ENCODE measurements around the gene LTO1.

Gene LTO1

DNA sequence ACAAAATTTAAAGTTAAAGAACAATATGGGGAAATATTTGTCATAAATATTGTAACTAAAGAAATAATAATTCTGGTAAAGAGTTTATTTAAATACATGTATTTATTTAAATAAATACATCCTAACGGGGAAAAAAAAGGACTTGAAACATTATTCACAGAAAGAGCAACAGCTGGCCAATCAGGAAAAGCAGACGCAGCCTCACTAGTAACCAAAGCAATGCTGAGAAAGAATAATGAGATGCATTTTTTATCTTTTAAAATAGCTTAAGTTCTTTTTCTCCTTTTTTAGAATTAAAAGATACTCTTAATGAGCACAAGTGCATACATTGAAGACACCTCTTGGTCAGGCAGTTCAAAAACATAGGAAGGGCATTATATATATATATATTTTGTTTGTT is 2.6 kb upstream of the LTO1 start:
- DNase-seq (ENCODE audit: low spot score) = no peak

DNA sequence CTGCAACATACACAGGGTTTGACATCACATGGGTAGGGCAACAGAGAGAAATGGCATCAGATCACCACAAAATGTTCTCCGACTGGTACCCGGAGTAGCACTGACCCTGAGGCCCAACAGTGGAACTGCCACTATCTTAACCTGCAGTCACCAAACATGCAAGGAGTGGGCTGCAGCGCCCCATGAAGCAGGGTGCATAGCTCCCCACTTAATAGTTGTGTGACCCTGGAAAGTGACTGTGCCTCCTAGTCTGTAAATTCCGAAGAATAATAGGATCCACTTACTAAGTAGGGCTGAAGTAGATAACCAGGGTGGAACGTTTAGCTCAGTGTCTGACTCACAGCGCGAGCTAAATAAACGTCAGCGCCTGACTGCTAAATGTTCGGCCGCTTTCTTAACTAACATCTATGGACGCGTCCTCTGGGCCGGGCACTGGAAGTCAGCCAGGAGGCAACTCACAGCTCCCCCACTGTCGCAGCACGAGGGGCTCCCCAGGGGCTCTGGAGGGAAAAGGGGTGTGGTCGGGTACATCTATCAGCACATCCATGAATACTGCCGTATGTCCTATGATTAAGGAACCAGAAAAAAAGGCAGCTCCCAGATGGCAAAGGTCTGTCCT is 777 bp downstream of the LTO1 start:
- DNase-seq (ENCODE audit: low spot score) = peak; percentile 55

DNA sequence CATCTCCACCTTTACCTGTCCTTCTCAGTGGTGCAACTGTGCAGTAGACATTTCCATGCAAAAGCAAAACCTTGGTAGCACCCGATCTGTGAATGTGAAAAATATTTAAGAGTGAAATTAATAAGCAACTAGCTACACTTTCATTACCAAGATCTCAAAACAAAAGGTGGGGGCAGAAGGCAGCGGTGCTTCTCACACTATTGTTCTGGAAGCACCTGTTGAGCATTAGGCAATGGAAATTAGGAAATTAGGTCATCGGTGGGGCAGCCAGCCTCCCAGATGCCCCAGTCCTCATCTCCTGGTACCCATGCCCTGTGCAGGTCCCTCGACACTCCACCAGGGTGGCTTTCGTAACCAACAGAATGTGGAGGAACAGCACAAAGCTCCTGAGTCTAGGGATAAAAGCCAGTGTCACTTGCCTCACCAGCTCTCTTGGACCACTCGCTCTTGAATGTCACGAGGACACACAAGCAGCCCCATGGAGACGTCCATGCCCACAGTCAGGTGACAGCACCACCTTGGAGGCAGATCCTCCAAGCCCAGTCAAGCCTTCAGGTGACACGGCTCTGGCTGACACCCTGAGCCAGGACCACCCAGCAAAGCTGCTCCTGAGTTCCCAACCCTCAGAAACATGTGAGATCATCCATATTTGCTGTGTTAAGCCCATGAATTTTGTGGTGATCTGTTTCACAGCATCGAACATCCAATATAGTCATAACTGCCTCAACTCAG is 3.3 kb downstream of the LTO1 start:
- DNase-seq (ENCODE audit: low spot score) = no peak

DNA sequence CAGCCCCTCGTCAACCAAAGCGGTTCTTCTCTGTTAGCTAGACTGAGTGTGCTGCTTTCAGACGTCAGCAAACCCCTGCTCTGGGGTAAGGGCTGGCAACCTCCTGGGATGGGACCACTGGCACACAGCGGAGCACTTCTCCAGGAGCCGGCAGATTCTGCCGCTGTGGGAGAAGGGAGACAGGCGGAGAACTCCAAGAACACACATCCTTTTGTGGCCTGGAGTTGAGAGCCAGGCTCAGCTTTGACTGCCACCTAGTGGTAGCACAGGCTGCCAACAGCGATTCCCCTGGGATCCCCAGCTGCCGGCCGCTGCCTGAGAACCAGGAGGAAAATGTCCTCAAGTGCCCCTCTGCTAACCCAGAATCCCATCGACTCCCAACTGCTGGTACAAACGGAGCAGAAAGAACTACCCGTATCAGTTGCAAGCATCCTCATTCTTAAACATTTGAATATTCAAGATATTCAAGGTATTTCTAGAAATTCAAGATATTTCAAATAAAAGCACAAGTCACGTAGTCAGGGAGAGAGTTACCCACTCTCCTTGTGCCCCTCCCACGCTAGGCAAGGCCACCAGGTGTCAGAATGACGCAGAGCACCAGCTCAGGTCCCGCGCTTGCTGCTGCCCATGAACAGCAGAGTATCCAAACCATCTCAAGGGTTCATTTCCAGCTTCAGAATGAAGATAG is 4.9 kb downstream of the LTO1 start:
- peak; percentile 100 for DNase-seq (ENCODE audit: low spot score)

DNA sequence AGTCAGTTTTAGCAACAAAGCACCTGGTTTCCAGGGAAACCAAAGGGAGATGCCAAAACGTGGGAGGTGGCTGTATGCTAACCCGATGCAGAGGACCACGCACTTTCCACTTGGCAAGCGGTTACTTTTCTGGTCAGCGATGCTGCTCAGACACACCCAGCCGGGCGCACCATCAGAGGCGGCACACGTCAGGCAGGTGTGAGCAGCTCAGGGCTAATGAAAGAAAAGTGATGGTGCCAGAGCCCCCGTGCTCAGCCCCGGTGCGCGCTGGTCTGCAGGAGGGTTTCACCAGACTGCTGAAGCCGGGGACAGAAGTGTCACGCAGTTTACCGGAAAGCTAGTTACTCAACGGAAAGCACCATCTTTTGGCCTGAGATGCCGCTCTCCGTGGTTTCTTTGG is 5.7 kb downstream of the LTO1 start:
- no peak for DNase-seq (ENCODE audit: low spot score)

DNA sequence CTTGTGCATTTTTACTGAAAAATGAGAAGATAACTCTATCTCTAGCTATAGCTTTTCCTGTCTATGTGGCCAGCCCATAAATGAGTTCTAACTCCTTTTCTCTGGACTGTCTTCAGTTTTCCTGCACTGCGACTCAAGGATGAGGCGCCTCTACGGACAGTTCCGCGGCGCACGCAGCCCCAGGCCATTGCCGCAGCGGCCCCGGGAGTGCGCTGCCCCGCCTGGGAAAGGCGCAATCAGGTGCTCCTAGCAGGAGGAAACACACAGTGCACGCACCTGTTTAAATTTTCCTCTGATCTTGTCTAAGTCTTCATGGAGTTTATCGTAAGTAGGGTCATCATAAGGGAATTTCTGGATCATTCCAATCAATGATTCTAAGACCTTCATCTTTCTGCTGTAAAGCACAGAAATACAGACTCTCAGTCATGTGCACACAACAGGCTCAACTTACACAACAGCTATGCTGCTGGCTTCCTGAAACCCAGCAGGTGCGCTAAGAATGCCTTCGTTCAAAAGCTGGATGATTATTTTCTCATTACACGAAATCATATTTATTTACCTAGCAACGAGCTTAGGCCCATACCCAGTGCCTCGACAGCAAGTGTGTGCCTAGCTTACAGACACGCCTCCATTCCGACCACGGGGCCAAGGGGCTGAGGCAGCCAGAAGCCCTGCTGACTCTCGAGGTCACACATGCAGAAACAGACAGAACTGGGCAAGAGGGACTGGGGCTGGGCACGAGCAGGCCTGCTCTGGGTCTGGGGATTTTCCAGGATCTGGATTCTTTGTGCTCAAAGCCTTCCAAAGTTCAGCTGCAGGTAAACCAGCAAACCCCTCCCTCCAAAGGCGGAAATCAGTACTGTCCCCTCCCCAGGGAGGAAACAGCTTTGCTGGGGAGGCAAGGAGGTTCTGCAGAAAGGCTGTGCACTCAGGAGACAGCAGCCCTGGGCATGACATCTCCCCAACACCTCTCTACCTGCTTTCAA is 7.2 kb downstream of the LTO1 start:
- DNase-seq (ENCODE audit: low spot score) = no peak

DNA sequence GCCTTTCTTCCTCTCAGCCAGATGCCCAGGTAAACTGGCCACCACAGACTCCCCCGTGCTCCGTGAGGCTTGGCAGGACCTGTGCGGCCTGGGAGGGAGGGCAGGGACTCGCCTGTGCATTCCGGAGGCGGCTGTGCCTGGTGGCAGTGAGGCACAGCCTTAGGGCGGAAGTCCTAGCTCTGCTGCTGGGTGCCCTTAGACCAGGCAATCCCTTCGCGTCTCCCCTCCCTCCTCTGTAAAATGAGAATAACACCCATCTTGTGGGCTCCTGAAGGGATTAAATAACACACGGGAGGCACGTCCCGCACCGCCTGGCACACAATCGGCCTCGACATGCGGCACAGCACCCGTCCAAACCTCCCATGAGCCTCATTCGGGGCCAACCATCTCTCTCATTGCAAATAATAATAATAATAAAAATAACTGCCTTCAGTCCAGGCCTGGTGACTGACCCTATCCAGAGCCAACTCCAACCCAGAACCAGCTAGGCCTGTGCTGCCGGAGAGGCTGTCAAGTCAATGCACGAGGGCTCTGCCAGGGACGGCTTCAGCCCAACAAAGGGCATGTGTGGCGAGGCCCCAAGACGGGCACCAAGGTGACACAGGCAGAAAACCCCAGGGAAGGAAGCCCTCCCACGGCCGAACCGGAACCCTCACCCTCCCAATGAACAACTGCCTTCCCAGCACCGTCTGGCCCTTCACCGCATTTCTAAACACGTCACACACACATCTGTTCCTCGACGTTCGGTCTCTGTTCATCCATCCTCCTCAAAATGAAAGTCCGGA is 8.2 kb downstream of the LTO1 start:
- DNase-seq (ENCODE audit: low spot score) = no peak

DNA sequence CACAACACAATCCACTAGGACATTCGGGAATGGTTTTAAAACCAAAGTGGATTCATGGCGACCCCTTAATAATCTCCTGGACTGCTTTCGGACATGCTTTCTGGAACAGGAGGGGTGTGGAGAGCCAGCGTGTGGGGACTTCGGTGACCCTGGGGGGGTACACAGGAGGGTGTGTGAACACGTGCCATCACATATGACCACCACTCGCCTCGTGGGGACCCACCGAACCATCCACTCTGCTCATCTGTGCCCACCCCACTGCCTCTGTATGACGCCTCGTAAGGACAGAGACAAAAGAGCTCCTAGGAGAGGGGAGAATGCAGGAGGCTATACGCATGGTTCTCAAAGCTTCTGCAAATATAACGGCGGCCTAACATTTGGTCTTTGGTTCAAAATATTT is 8.9 kb downstream of the LTO1 start:
- no peak for DNase-seq (ENCODE audit: low spot score)

DNA sequence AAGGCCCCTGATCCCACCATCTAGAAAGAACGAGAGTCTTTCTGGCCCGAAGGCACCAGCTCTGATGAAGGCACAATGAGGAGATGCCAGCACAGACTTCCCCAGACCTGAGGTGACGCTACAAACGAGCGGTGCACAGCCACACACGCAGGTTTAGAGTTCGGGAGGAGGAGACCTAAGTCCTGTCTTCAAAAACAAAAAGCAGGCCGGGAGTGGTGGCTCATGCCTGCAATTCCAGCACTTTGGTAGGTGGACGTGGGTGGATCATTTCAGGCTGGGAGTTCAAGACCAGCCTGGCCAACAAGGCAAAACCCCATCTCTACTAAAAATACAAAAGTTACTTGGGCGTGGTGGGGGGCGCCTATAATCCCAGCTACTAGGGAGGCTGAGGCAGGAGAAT is 9.5 kb downstream of the LTO1 start:
- no peak for DNase-seq (ENCODE audit: low spot score)

DNA sequence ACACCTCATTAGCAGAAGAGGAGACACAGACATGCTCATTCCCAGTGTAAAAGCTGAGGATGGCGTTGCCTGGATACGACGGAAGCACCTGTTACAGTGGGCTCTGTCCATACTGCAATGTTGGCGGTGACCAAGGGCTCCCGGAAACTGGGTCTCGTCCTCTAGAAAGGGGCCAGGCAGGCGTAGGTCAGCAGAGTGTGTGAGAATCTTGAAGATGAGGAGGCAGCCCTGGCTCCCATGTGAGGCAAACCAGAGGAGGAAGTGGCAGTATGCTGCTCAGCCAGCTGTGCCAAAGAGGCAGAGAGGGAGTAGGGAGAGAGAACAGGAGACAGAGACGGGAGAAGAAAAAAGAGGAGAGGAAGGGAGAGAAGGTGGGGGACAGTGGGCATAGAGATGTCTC is 10.3 kb downstream of the LTO1 start:
- DNase-seq (ENCODE audit: low spot score) = no peak

DNA sequence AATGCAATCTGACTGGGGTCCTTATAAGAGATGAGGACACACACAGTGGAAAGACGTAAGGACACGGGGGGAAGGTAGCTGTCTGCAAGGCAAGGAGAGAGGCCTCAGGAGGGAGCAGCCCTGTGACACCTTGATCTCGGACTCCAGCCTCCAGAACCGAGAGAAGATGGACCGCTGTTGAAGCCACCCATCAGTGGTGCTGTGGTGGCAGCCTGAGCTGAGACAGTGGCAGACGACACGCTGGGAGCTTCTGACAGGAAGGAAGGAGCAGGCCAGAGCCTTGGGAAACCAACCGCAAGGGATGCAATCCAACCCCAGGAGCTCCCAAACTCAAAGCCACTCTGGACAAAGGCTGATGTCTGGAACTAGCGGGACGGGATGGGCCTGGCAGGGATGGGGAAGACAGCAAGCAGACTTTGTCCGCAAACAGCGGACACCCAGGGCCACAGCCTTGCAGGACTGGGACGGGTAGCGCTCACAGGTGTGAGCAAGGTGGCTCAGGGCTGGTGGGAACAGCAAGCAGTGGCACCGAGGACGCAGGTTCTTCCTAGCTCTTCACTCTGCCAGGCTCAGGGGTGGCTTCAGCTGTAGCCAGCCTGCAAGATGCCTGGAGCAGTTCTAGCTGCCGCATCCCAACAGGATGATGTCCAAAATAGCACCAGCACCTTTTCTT is 10.9 kb downstream of the LTO1 start:
- no peak for DNase-seq (ENCODE audit: low spot score)

DNA sequence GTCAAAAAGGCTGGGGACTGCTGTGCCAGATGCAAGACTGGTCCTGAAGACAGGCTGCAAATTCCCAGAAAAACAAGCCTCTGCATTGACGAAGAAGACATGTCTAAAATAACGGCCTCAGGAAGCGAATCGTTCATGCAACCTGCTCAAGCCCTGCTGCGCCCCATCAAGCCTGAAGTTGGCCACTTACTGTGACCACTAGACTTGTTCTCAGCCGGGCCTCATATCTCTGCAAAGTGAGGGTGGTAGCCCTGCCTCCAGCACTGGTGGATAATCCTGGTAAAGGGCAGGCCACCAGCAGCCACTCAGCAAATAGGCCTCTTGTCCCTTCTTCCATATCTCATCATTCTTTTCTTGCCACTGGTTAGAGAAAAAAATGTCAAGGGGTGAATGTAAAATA is 11.8 kb downstream of the LTO1 start:
- DNase-seq (ENCODE audit: low spot score) = no peak

DNA sequence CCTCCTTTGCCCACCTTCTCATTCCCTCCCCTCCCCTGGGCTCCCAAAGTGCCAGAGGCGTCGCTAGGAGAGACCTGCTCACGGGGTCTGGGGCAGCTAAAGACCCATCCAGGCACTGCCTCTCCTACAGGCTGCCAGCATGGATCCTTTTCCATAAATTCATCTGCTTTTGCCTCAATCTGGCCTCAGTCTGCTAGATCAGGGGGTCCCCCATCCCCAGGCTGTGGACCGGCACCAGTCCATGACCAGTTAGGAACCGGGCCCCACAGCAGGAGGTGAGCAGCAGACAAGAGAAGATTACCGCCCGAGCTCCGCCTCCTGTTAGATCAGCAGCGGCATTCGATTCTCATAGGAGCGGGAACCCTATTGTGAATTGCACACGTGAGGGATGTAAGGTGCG is 12.3 kb downstream of the LTO1 start:
- DNase-seq (ENCODE audit: low spot score) = no peak

DNA sequence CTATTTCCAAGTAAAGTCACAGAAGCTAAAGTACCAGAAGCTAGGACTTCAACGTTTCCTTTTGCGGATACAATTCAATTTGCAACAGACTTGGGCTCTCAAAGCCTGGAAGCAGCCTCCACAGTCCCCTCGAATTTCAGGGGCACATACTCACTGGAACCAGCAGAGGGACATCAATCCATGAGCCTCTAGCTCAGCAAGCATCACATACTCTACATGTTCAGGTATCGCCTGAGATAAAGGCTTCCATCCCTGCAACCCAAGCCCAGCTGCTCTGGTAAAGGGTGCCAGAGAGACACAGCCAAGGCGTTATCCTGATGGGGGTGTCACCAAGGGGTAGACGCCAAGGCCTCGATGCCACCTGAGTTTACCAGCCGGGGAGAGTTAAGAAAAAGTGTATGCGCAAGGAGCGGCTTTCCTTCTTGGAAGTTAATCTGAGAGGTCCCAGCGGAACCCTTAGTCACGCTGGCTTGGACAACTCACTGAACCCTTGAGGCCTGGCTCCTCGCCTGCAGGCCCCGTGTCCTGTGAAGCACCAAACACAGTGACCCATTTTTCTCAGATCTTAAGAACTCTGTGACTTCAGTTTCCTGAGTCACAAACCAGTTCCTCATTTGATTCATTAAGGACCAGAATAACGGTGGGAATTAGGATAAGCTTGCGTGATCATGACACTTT is 13.0 kb downstream of the LTO1 start:
- DNase-seq (ENCODE audit: low spot score) = peak; percentile 82

DNA sequence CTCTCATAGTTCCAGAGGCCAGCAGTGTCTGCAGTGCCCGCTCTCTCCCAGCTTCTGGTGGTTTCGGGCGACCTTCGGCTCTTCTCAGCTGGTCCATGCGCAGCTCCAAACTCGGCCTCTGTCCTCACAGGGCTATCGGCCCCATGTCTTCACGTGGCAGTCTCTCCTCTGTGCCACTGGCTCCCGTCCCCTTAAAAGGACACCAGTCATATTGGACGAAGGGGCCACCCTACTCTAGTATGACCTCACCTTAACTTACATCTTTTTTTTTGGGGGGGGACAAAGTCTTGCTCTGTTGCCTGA is 13.8 kb downstream of the LTO1 start:
- no peak for DNase-seq (ENCODE audit: low spot score)

DNA sequence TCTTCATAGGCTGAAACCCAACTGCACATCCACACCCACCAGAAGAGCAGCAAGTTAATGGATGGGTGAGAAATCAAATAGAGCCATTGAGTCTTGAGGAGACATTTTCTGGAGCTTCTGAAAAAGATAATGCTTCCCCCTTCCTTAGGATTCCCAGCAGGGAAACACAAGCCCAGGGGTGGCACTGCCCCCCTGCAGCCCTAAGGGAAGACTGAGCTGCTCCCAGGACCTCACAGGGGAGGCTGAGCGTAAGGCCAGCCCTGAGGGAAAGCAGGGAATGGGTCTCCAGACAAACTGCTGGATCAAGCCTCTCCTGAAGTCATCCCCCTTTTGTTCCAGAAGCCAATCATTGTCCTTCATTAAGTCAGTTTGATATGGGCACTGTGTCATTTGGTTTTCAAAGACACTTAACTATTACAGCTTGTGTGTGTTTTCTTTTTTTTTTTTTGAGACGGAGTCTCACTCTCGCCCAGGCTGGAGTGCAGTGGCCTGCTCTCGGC is 15.1 kb downstream of the LTO1 start:
- DNase-seq (ENCODE audit: low spot score) = no peak

DNA sequence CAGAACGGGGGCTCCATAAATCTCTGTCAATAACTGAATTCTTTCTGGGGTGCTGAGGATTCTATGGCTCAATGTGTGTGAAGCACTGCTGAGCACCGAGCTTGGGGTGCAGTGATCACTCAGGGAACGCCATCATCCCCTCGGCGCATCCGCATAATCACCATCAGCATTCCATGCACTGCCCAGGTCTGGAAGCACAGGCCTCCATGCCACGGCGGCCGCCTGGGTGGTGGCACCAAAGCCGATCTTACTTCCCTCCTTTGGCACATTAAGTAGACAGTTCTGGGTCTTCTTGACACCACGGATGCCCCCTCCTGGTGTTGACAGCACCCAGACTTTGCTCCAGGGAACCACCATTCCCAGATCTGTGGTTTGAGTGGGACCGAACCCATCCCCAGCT is 15.6 kb downstream of the LTO1 start:
- no peak for DNase-seq (ENCODE audit: low spot score)

DNA sequence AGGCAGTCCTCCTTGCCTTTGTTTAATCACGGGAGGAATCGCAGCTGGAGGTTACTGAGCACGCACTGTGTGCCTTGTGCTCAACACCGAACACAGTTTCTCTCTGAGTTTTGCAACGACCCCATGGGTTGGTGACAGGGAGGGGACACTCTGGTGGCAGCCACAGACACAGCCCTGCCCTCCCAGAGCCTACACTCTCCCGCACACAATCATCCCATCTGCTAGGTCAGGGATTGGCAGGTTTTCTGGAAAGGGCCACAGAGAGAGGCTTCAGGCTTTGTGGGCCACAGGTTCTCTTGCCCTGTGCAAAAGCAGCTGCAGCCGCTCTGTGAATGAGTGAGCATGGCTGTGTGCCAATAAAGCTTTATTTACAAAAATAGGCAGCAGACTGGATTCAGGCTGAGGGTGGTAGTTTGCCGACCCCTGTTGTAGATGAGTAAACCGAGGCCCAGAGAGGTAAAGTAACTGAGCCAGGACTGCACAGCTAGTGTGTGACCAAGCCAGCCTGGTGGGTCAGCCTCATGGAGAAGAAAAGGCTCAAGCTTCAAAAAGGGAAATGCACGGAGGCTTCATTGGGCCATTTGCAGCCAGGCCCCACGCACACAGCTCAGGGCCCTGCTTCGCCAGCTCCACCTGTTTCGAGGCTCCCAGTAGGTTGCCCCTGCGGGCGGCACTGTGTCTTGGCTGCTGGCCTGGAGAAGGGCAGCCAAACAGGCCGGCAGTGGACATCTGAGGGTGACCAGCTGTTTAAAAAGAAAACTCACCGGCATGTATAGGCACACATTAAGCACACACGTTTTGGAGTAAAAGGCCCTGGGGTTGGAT is 16.3 kb downstream of the LTO1 start:
- DNase-seq (ENCODE audit: low spot score) = no peak

DNA sequence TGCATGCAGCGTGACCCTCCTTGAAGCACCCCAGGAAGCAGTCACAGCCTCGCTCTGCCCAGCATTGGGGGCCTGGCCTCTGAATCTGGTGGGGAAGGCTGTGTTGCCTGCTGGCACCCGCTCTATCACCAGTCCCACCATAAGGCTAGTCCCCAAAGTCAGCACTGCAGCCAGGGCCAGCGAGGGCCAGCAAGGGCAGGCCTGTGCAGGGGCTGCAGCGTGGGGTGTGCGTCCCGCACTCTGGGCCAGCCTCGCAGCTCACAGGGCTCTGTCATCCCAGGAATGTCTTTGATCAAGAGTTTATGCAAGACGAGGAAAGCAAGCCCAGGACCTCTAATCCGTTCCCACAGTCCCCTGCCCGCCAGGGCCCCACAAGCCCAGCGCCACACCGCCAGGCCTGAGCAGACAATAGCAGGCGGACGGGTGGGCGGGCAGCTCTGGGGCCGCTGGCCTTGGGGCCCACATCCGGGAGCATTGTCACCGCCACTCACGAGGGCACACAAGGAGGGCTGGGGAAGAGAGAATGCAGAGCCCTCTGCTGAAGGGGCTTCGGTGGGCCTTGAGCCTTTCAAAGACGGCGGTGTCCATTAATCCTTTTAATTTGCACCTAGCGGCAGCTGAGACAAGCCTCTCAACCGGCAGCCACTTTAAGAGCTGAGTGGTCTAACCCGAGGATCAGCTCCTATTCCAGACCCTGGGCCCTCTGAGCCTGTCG is 17.1 kb downstream of the LTO1 start:
- DNase-seq (ENCODE audit: low spot score) = no peak

Data from HuH-7.5 (cell line).